Suprapubic skin (tissue), 4 donors: ENCODE results near the gene XXYLT1. TPM values are rescaled to one million over a fixed set of nuclear protein-coding genes. Genes with fewer than 3 reads are reported as not detected.
A peak's percentile ranks its signal among the peaks of the same experiment; 100 is the strongest.

Experiments used
- DNase-seq, 2 donors: peaks; one replicate each; pipeline ENCODE4 v3.0.0-alpha.2; 2019; ENCODE audit warnings: low spot score in 2 of 2
- H3K27ac ChIP-seq: fragments of 200-600 bp; sonication (generic); one replicate; pipeline ENCODE4 v1.5.1; 2019
- H3K27me3 ChIP-seq: fragments of 200-600 bp; sonication (generic); one replicate; pipeline ENCODE4 v1.5.1; 2019
- H3K36me3 ChIP-seq: fragments of 200-600 bp; sonication (generic); one replicate; pipeline ENCODE4 v1.5.1; 2019
- H3K4me1 ChIP-seq: fragments of 200-600 bp; sonication (generic); one replicate; pipeline ENCODE4 v1.5.1; 2019
- H3K4me3 ChIP-seq: fragments of 200-600 bp; sonication (generic); one replicate; pipeline ENCODE4 v1.5.1; 2019; ENCODE audit warnings: mild to moderate bottlenecking
- H3K9me3 ChIP-seq: fragments of 200-600 bp; sonication (generic); one replicate; pipeline ENCODE4 v1.5.1; 2019
- EP300 ChIP-seq: sonication (generic); formaldehyde crosslinking; IDR thresholded peaks from one replicate; pipeline ENCODE4 v1.6.1; 2017; ENCODE audit warnings: antibody characterized with exemption
- POLR2A ChIP-seq, 2 donors: fragments of 450-650 bp; IDR thresholded peaks; one replicate each; pipeline ENCODE4 v1.6.1; 2017; ENCODE audit warnings: antibody characterized with exemption in 2 of 2, mild to moderate bottlenecking in 2 of 2, moderate library complexity in 2 of 2
- POLR2AphosphoS5 ChIP-seq, 3 donors: sonication (generic); formaldehyde crosslinking; IDR thresholded peaks; one replicate each; pipeline ENCODE4 v1.6.1; 2017; ENCODE audit warnings: antibody characterized with exemption in 3 of 3
- WGBS: methylation state at CpG from one replicate; pipeline ENCODE4 v1.1.5; 2018; 5-methylcytosine and 5-hydroxymethylcytosine counted together
- total RNA-seq, 4 donors: library from RNA; depleted of rRNA; stranded (reverse); fragments of >200 nt; gene quantifications; one replicate each; pipeline ENCODE4 v1.1.0, GENCODE V29; 2016
- TF ChIP-seq, protein P1 (sequence below), 2 donors: fragments of 200-600 bp in 1 of 2; fragments of 450-650 bp in 1 of 2; sonication (generic) in 1 of 2; IDR thresholded peaks; one replicate each; pipeline ENCODE4 v1.5.1; 2016 to 2019; ENCODE audit warnings: antibody characterized with exemption in 2 of 2, mild to moderate bottlenecking in 1 of 2, moderate library complexity in 1 of 2

Gene XXYLT1
- total RNA-seq, 4 donors from 2014 or later: 8.0 to 19.4 (median 13.2) TPM

DNA sequence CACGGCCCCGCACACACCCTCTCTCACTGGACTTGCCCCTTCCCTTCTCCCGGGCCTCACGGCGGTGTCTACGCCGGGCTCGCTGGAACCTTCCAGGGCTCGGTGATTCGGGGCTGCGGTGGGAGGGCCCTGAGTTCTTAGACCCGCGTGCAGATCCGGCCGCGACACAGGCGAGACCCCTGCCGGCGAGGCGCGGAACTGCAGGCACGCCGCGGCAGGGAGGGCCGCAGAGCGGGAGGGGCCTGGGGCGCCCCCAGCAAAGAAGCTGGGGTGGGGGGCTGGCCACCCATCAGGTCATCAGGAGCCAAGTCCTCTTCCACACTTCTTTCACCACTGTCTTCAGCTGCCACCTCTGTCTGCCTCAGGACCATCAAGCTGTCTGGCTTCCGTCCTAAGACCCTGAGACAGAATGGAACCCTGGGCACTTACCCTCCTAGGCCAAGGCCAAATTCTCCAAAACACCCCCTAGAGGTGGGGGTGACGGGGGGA is 164.5 kb downstream of the XXYLT1 start:
- H3K27ac ChIP-seq: no peak overlapping the region
- no peaks in the 10 kb centered on the region for H3K27me3 ChIP-seq
- H3K4me1 ChIP-seq: peaks cover 19% of the 10 kb centered on the region
- no peaks in the 10 kb centered on the region for H3K9me3 ChIP-seq
- no peak for TF ChIP-seq POLR2A (IDR thresholded peaks at IDR 0.05)
- TF ChIP-seq EP300: no peak
- TF ChIP-seq, protein P1, sequence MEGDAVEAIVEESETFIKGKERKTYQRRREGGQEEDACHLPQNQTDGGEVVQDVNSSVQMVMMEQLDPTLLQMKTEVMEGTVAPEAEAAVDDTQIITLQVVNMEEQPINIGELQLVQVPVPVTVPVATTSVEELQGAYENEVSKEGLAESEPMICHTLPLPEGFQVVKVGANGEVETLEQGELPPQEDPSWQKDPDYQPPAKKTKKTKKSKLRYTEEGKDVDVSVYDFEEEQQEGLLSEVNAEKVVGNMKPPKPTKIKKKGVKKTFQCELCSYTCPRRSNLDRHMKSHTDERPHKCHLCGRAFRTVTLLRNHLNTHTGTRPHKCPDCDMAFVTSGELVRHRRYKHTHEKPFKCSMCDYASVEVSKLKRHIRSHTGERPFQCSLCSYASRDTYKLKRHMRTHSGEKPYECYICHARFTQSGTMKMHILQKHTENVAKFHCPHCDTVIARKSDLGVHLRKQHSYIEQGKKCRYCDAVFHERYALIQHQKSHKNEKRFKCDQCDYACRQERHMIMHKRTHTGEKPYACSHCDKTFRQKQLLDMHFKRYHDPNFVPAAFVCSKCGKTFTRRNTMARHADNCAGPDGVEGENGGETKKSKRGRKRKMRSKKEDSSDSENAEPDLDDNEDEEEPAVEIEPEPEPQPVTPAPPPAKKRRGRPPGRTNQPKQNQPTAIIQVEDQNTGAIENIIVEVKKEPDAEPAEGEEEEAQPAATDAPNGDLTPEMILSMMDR (IDR thresholded peaks at IDR 0.05): peak; percentile 95 to 100
- WGBS: 44% methylated on average over 2 of the region's 29 CpGs
- peak overlapping the region; percentile 21 for H3K4me3 ChIP-seq
- DNase-seq: peak; percentile 83 to 89
- H3K36me3 ChIP-seq: no peaks in the 10 kb centered on the region

DNA sequence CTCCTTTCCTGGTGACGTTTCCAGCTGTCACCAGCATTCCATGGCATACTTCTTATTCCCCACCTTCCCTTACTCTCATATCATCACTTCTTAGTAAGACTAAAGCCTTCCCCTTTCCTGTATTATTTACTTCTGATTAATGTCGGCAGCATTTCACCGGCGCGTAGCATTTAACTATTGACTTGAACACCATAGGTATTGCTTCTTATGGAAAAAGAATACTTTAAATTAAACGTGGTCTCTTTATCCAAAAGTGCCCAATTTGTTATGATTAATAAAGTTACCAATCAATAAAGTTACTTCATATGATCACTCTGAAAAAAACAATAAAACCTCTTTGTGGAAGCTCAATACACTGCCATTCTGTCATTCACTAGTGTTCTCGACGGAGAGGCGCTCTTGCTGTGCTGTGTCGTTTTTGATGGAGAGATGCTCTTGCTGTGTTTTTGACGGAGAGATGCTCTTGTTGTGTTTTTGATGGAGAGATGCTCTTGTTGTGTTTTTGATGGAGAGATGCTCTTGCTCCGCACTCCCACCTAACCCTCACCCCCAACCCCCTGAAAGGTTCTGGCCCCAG is 165.0 kb downstream of the XXYLT1 start:
- H3K27me3 ChIP-seq: no peaks in the 10 kb centered on the region
- H3K27ac ChIP-seq: no peak overlapping the region
- H3K9me3 ChIP-seq: no peaks in the 10 kb centered on the region
- H3K36me3 ChIP-seq: no peaks in the 10 kb centered on the region
- peak overlapping the region; percentile 21 for H3K4me3 ChIP-seq
- no peak for TF ChIP-seq POLR2A (IDR thresholded peaks at IDR 0.05)
- TF ChIP-seq EP300: no peak
- no peak for TF ChIP-seq POLR2AphosphoS5 (IDR thresholded peaks at IDR 0.05)
- TF ChIP-seq, protein P1 (IDR thresholded peaks at IDR 0.05): no peak
- no peak for DNase-seq
- WGBS: 83% methylated on average over 12 of the region's 12 CpGs
- H3K4me1 ChIP-seq: peaks cover 21% of the 10 kb centered on the region

DNA sequence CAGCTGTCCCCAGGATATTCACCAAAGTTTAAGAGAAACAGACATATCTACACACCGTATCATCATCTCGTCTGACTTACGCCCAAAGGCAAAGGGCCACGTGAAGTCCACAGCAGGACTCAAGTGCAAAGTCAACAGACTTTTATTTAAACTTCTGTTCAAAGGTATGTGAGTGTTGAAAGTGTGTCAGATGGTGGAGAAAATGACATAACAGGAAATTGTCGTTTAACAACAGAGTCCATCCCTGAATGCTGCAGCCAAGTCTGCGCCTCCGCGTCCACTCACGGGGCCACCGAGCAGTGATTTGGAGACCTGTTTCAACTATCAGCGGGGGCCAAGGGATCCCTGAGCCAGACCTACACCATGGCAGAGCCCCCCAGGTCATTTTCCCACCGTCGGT is 165.6 kb downstream of the XXYLT1 start:
- peaks cover 25% of the 10 kb centered on the region for H3K4me1 ChIP-seq
- no peaks in the 10 kb centered on the region for H3K9me3 ChIP-seq
- H3K27me3 ChIP-seq: no peaks in the 10 kb centered on the region
- no peak overlapping the region for H3K4me3 ChIP-seq
- WGBS: 88% methylated on average over 13 of the region's 13 CpGs
- DNase-seq: peak in 1 of 2 donors; percentile 61
- TF ChIP-seq, protein P1 (IDR thresholded peaks at IDR 0.05): no peak
- TF ChIP-seq POLR2AphosphoS5 (IDR thresholded peaks at IDR 0.05) (no peak), POLR2A (IDR thresholded peaks at IDR 0.05) (no peak), EP300 (no peak)
- H3K27ac ChIP-seq: no peak overlapping the region
- H3K36me3 ChIP-seq: no peaks in the 10 kb centered on the region

DNA sequence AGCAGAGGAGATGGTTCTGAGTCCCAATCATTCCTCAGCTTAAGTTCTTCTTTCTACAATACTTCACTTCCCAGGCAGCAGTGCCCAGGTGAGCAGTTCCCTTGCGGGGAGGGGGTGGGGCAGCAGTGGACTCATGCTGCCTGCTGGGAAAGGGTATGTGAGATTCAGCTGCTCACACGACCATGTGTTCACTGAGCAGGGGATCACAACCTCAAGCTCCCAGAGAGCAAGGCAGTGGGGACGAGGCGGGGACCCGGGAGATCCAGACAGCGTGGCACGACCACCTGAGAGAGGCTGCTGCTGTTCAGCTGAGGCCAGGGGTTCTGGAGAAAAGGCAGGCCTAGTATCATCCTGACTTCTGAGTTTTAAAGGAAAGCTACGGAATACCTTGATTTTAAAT is 166.6 kb downstream of the XXYLT1 start:
- Histone ChIP-seq H3K36me3 (no peaks in the 10 kb centered on the region), H3K4me3 (no peak overlapping the region), H3K27ac (no peak overlapping the region), H3K4me1 (peaks cover 27% of the 10 kb centered on the region), H3K9me3 (no peaks in the 10 kb centered on the region), H3K27me3 (no peaks in the 10 kb centered on the region)
- WGBS: 96% methylated on average over 8 of the region's 8 CpGs
- TF ChIP-seq POLR2A (IDR thresholded peaks at IDR 0.05) (no peak), EP300 (no peak), POLR2AphosphoS5 (IDR thresholded peaks at IDR 0.05) (no peak)
- TF ChIP-seq, protein P1 (IDR thresholded peaks at IDR 0.05): no peak
- DNase-seq: peak in 1 of 2 donors; percentile 52

DNA sequence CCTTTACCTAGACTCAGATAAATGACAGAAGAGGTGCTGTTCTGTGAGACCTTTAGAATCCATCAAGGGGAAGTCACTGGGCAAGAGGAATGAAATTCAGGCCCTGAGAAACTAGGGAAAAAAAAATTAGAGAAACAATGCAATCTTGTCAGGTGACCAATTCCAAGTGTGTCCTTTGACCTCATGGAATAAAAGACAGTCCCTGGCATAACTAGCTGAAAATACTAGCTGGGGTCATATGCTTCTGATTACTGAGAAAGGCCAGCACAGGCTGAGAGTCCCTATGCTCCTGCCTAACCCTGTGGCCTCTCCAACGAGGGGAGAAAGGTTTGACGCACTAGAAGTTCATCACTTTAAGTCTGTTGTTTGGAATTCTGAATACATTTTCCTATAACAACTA is 167.3 kb downstream of the XXYLT1 start:
- DNase-seq: no peak
- no peak overlapping the region for H3K4me3 ChIP-seq
- H3K27me3 ChIP-seq: no peaks in the 10 kb centered on the region
- no peak overlapping the region for H3K27ac ChIP-seq
- peaks cover 27% of the 10 kb centered on the region for H3K4me1 ChIP-seq
- WGBS: 92% methylated on average over 2 of the region's 2 CpGs
- no peaks in the 10 kb centered on the region for H3K36me3 ChIP-seq
- TF ChIP-seq POLR2AphosphoS5 (IDR thresholded peaks at IDR 0.05): no peak
- no peak for TF ChIP-seq POLR2A (IDR thresholded peaks at IDR 0.05)
- TF ChIP-seq, protein P1 (IDR thresholded peaks at IDR 0.05): no peak
- no peak for TF ChIP-seq EP300
- H3K9me3 ChIP-seq: no peaks in the 10 kb centered on the region
